Caco-2 (cell line): Measurements from ENCODE around the gene GAS7. TPM values are rescaled to one million over a fixed set of nuclear protein-coding genes. Genes with fewer than 3 reads are reported as not detected.

Experiments used
- BruUV-seq: library from RNA; stranded (reverse); fragments of 400-500 nt; replicated peaks from 2 replicates; lab custom pipeline; 2021; lab: Mats Ljungman, UMichigan
- CTCF ChIA-PET: fragments of 300-600 bp; sonication (Branson Sonifier 250); formaldehyde crosslinking; loops from one replicate; lab custom pipeline; 2022; ENCODE audit warnings: antibody characterized with exemption; lab: Charles Lee
- POLR2A ChIA-PET: fragments of 300-600 bp; sonication (Branson Sonifier 250); formaldehyde crosslinking; loops from one replicate; lab custom pipeline; 2022; ENCODE audit warnings: antibody characterized with exemption; lab: Charles Lee
- DNase-seq, 2 experiments: peaks; one replicate each; pipeline versions ENCODE4 v3.0.0 to v3.0.0-alpha.2; 2020 to 2022
- H3K27me3 ChIP-seq: replicated peaks from 2 replicates; pipeline ENCODE4 v1.6.0; 2011; ENCODE audit warnings: low read length; ENCODE audit not compliant: control insufficient read depth, insufficient read depth
- H3K36me3 ChIP-seq: 2 replicates; pipeline ENCODE4 v1.5.1; 2011; ENCODE audit warnings: low read length; ENCODE audit not compliant: control insufficient read depth, insufficient read depth
- H3K4me1 ChIP-seq: fragments of 250-450 bp; sonication (Bioruptor Pico); 2 replicates; pipeline ENCODE4 v1.5.1; 2020; ENCODE audit warnings: mild to moderate bottlenecking
- H3K4me3 ChIP-seq: 2 replicates; pipeline ENCODE4 v1.5.1; 2011; ENCODE audit warnings: low read depth, mild to moderate bottlenecking, control low read depth, low read length
- H3K9me3 ChIP-seq: fragments of 250-450 bp; sonication (Bioruptor Pico); 2 replicates; pipeline ENCODE4 v1.5.1; 2020; ENCODE audit warnings: mild to moderate bottlenecking, moderate library complexity
- H3K27ac Mint-ChIP-seq: one replicate; pipeline ENCODE4 v1.8.0; 2022; ENCODE audit warnings: mixed read lengths; ENCODE audit not compliant: unreplicated experiment
- H3K27me3 Mint-ChIP-seq: one replicate; pipeline ENCODE4 v1.8.0; 2022; ENCODE audit warnings: mixed read lengths; ENCODE audit not compliant: insufficient read depth, unreplicated experiment
- H3K36me3 Mint-ChIP-seq: one replicate; pipeline ENCODE4 v1.8.0; 2022; ENCODE audit warnings: mild to moderate bottlenecking, mixed read lengths; ENCODE audit not compliant: insufficient read depth, unreplicated experiment
- H3K4me1 Mint-ChIP-seq: one replicate; pipeline ENCODE4 v1.8.0; 2022; ENCODE audit warnings: low read depth, mixed read lengths; ENCODE audit not compliant: unreplicated experiment
- H3K4me3 Mint-ChIP-seq: one replicate; pipeline ENCODE4 v1.8.0; 2022; ENCODE audit warnings: mild to moderate bottlenecking, moderate library complexity, mixed read lengths; ENCODE audit not compliant: unreplicated experiment
- H3K9me3 Mint-ChIP-seq: one replicate; pipeline ENCODE4 v1.8.0; 2022; ENCODE audit warnings: mixed read lengths; ENCODE audit not compliant: unreplicated experiment
- intact Hi-C: fragments of 100-400 bp; cut with micrococcal nuclease; formaldehyde crosslinking; loops from one replicate; pipeline ENCODE4 v1.10.0; 2022; ENCODE audit not compliant: unreplicated experiment
- total RNA-seq: library from RNA; stranded (reverse); gene quantifications from 2 replicates; pipeline ENCODE4 v1.2.3, GENCODE V29; 2022
- TF ChIP-seq, protein P1 (sequence below), 2 experiments: fragments of 200-600 bp in 1 of 2; IDR thresholded peaks; 1 replicate in 1 of 2; 2 replicates in 1 of 2; pipeline versions ENCODE4 v1.5.1 to v1.8.0; 2011 to 2022; ENCODE audit warnings: antibody characterized with exemption in 1 of 2, control low read depth in 1 of 2, inconsistent platforms in 1 of 2, low read depth in 1 of 2, low read length in 1 of 2, mild to moderate bottlenecking in 1 of 2, moderate library complexity in 1 of 2; ENCODE audit not compliant: insufficient read depth in 1 of 2, severe bottlenecking in 1 of 2, unreplicated experiment in 1 of 2

Gene GAS7
- total RNA-seq, 1 experiment from 2014 or later: 0.34 TPM

DNA sequence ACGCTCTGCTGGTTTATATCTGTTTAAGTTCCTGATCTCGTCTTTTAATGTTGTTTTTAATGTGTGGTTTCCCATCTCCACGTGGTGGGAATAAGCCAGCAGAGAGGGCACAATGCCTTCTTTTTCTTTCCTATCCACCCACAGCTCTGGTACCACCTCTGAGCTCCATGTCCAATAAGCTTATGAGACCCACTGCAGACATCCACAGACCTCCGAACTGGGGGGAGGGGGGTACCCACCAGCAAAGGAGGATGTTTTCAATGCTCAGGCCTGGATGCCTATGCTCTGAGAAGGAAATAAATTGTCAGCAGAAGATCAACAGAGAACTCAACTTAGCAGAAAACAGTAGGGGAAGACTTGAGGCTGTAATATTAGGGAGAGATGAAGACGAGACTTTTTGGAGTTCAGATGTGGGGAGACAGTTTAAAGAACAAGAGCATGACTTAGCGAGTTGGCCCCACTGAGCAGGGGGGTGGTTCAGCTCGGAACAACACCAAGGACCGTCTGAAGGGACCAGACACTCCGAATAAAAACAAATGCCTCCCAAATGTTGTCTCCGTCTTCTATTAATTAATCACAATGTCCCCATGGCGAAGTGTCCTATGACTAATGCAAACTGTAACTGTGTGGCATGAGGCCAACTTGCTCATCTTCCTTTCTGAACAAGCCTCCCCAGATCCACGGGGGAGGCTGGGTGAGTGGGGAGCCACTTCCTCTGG, 62.7 kb downstream of the GAS7 start:
- Mint-ChIP-seq H3K27me3 (no peaks in the 10 kb centered on the region), H3K36me3 (no peaks in the 10 kb centered on the region), H3K27ac (no peak overlapping the region), H3K4me3 (no peak overlapping the region), H3K9me3 (no peaks in the 10 kb centered on the region), H3K4me1 (no peaks in the 10 kb centered on the region)
- H3K9me3 ChIP-seq: no peaks in the 10 kb centered on the region
- BruUV-seq: no TSS peak
- H3K4me3 ChIP-seq: no peak overlapping the region
- H3K4me1 ChIP-seq: no peaks in the 10 kb centered on the region
- POLR2A ChIA-PET: no interaction called here
- no peaks in the 10 kb centered on the region for H3K36me3 ChIP-seq
- intact Hi-C loops: no loop called here
- no peak for DNase-seq
- H3K27me3 ChIP-seq: no peaks in the 10 kb centered on the region
- TF ChIP-seq, protein P1, sequence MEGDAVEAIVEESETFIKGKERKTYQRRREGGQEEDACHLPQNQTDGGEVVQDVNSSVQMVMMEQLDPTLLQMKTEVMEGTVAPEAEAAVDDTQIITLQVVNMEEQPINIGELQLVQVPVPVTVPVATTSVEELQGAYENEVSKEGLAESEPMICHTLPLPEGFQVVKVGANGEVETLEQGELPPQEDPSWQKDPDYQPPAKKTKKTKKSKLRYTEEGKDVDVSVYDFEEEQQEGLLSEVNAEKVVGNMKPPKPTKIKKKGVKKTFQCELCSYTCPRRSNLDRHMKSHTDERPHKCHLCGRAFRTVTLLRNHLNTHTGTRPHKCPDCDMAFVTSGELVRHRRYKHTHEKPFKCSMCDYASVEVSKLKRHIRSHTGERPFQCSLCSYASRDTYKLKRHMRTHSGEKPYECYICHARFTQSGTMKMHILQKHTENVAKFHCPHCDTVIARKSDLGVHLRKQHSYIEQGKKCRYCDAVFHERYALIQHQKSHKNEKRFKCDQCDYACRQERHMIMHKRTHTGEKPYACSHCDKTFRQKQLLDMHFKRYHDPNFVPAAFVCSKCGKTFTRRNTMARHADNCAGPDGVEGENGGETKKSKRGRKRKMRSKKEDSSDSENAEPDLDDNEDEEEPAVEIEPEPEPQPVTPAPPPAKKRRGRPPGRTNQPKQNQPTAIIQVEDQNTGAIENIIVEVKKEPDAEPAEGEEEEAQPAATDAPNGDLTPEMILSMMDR (IDR thresholded peaks at IDR 0.05; ENCODE audit: insufficient read depth in 1 of 2, low read depth in 1 of 2, low read length in 1 of 2, severe bottlenecking in 1 of 2, unreplicated experiment in 1 of 2): no peak
- CTCF ChIA-PET: no interaction called here

DNA sequence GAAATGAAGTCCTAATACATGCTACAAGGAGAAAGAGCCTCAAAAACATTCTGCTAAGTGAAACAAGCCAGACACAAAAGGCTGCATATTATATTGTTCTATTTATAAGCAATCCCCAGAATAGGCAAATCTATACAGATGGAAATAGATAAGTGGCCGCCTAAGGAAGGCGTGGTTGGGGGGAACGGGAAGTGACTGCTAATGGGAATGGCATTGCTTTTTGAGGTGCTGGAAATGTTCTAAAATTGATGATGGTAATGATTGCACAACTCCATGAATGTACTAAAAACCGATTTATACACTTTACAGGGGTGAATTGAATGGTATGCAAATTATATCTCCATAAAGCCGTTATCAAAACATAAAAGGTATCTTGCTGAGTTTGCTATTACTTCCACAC, 67.7 kb downstream of the GAS7 start:
- BruUV-seq: no TSS peak
- H3K27ac Mint-ChIP-seq: no peak overlapping the region

DNA sequence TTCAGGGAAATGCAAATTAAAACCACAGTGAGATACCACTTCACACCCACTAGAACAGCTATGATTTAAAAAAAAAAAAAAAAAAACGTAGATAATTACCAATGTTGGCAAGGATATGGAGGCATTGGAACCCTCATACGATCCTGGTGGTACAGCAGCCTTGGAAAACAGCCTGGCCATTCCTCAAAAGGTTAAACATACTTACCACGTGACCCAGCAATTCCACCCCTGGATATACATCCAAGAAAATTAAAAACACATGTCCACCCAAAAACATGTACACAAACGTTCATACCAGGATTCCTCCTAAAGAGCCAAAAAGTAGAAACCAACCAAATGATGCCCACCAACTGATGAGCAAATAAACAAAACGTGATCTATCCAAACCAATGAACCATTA, 68.1 kb downstream of the GAS7 start:
- H3K4me3 ChIP-seq: no peak overlapping the region
- H3K9me3 Mint-ChIP-seq: peaks cover 9% of the 10 kb centered on the region
- peaks cover 6% of the 10 kb centered on the region for H3K36me3 Mint-ChIP-seq
- no peaks in the 10 kb centered on the region for H3K27me3 ChIP-seq
- TF ChIP-seq, protein P1 (IDR thresholded peaks at IDR 0.05; ENCODE audit: insufficient read depth in 1 of 2, low read depth in 1 of 2, low read length in 1 of 2, severe bottlenecking in 1 of 2, unreplicated experiment in 1 of 2): no peak
- ChIA-PET POLR2A (no interaction called here), CTCF (no interaction called here)
- no peaks in the 10 kb centered on the region for H3K4me1 ChIP-seq
- no peaks in the 10 kb centered on the region for H3K36me3 ChIP-seq
- H3K27me3 Mint-ChIP-seq: no peaks in the 10 kb centered on the region
- no peak overlapping the region for H3K27ac Mint-ChIP-seq
- intact Hi-C loops: no loop called here
- peaks cover 6% of the 10 kb centered on the region for H3K4me1 Mint-ChIP-seq
- DNase-seq: no peak
- BruUV-seq: no TSS peak
- no peak overlapping the region for H3K4me3 Mint-ChIP-seq
- no peaks in the 10 kb centered on the region for H3K9me3 ChIP-seq

More for the DNA sequence above, 67.7 kb downstream of the GAS7 start:
- ChIA-PET POLR2A (no interaction called here), CTCF (no interaction called here)
- Histone ChIP-seq H3K4me3 (no peak overlapping the region), H3K27me3 (no peaks in the 10 kb centered on the region), H3K36me3 (no peaks in the 10 kb centered on the region), H3K9me3 (no peaks in the 10 kb centered on the region), H3K4me1 (no peaks in the 10 kb centered on the region)
- no peak for DNase-seq
- TF ChIP-seq, protein P1 (IDR thresholded peaks at IDR 0.05; ENCODE audit: insufficient read depth in 1 of 2, low read depth in 1 of 2, low read length in 1 of 2, severe bottlenecking in 1 of 2, unreplicated experiment in 1 of 2): no peak
- peaks cover 6% of the 10 kb centered on the region for H3K4me1 Mint-ChIP-seq
- no peaks in the 10 kb centered on the region for H3K27me3 Mint-ChIP-seq
- H3K4me3 Mint-ChIP-seq: no peak overlapping the region
- peaks cover 9% of the 10 kb centered on the region for H3K9me3 Mint-ChIP-seq
- peaks cover 6% of the 10 kb centered on the region for H3K36me3 Mint-ChIP-seq
- intact Hi-C loops: no loop called here
